ENCODE results near the gene TAP2. TPM values are rescaled to one million over a fixed set of nuclear protein-coding genes. Genes with fewer than 3 reads are reported as not detected.
"Not testable (repeated sequence)": the region's sequence is repeated elsewhere in the genome, so short reads cannot be mapped to it uniquely, and the experiment has no call there.

Gene TAP2
- total RNA-seq, 1 experiment from 2014 or later = 8.9 TPM

DNA sequence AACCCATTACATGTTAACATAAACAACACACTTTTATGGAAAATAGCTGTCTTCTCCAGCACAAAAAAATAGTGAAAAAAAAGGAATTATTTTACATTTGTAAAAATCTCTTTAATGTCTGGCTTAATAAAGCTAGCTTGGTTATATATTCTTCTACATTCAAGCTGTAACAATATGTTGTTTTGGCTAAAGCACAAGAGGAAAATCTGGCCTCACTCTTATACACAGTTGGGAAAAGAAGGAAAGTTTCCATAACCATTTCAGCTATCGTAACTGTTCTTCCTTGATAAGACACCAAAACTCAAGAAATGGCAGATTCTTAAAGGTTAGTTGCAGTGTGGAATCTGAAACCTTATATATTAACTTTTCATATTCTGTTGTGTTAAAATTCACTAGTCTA is 29.4 kb downstream of the TAP2 start:
- in situ Hi-C loops (cut with HindIII; ENCODE audit: low pct_unique_long_range_greater_than_20kb, low sequenced_read_pairs) = no loop called here
- DNase-seq (ENCODE audit: low read depth) = no peak

- in situ Hi-C loops (cut with HindIII; ENCODE audit: low pct_unique_long_range_greater_than_20kb, low sequenced_read_pairs) = no loop called here
- DNase-seq (ENCODE audit: low read depth) = no peak
Observed at GRCh38 chr6:32807020-32807580, 31.4 kb downstream of the TAP2 start.

DNA sequence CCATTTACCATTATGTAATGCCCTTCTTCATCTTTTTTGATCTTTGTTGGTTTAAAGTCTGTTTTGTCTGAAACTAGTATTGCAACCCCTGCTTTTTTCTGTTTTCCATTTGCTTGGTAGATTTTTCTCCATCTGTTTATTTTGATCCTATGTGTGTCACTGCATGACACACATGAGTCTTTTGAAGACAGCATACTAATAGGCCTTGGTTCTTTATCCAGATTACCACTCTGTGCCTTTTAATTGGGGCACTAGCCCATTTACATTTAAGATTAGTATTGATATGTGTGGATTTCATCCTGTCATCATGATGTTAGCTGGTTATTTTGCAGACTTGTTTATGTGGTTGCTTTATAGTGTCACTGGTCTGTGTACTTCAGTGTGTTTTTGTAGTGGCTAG is 33.1 kb downstream of the TAP2 start:
- in situ Hi-C loops (cut with HindIII; ENCODE audit: low pct_unique_long_range_greater_than_20kb, low sequenced_read_pairs); DNase-seq (ENCODE audit: low read depth): not testable (repeated sequence)

- no peak for DNase-seq (ENCODE audit: low read depth)
- in situ Hi-C loops (cut with HindIII; ENCODE audit: low pct_unique_long_range_greater_than_20kb, low sequenced_read_pairs) = no loop called here
Observed at GRCh38 chr6:32803416-32803815, 35.1 kb downstream of the TAP2 start.

DNA sequence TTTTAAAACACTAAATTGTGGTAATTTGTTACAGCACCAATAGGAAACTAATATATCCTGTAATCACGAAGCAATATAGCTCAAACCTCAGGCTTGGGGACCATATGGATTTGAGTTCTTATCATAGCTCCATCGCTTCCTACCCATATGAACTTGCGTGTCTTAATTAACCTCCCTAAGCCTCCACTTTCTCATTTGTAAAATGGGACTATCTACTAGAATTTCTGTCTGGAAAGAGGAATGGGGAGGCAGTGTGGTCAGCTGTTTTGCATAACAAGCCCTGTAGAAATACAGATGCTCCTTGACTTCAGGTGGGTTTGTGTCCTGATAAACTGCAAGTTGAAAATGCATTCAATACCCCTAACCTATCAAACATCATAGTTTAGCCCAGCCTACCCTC is 38.8 kb downstream of the TAP2 start:
- in situ Hi-C loops (cut with HindIII; ENCODE audit: low pct_unique_long_range_greater_than_20kb, low sequenced_read_pairs) = no loop called here

DNA sequence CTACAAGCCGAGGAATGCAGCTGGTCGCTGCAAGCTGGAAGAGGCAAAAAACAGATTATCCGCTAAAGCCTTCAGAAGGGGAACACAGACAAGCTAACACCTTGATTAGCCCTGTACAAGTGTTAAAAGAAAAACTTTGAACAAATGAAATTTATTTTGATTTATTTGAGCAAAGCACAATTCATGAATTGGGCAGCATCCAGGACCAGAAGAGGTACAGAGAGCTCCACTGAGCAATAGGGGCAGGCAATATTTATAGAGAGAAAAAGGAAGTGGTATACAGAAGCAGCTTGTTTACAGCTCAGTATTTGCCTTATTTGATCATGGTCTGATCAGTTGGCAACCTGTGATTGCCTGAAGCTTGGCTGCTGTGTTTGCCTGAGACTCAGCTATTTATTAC is 39.4 kb downstream of the TAP2 start:
- no peak for DNase-seq (ENCODE audit: low read depth)
- in situ Hi-C loops (cut with HindIII; ENCODE audit: low pct_unique_long_range_greater_than_20kb, low sequenced_read_pairs) = no loop called here

More for the DNA sequence above, 38.8 kb downstream of the TAP2 start:
- DNase-seq (ENCODE audit: low read depth) = no peak

- peak; percentile 43 for DNase-seq (ENCODE audit: low read depth)
- in situ Hi-C loops (cut with HindIII; ENCODE audit: low pct_unique_long_range_greater_than_20kb, low sequenced_read_pairs) = no loop called here
Observed at GRCh38 chr6:32796848-32797776, 41.4 kb downstream of the TAP2 start.

- in situ Hi-C loops (cut with HindIII; ENCODE audit: low pct_unique_long_range_greater_than_20kb, low sequenced_read_pairs) = no loop called here
- no peak for DNase-seq (ENCODE audit: low read depth)
Observed at GRCh38 chr6:32794510-32794909, 44.0 kb downstream of the TAP2 start.

DNA sequence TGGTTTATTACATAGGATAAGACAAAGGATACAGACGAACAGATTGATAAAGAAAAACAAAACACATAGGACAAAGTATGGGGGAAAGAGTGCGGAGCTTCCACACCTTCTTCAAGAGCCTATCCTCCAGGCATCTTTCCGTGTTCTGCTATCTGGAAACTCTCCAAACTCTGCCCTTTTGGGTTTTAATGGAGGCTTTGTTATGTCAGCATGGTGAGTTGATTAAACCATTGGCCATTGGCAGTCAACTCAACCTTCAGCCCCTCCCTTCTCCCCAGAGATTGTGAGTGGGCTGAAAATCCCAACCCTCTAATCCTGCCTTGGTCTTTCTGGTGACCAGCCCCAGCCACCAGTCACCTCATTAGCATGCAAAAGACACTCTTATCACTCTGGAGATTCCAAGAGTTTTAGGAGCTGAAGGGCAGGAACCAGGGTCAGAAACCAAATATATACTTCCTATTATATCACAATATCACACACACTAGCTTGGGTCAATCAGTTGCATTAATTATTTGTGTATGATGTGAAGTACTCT is 45.6 kb downstream of the TAP2 start:
- in situ Hi-C loops (cut with HindIII; ENCODE audit: low pct_unique_long_range_greater_than_20kb, low sequenced_read_pairs) = no loop called here
- no peak for DNase-seq (ENCODE audit: low read depth)

DNA sequence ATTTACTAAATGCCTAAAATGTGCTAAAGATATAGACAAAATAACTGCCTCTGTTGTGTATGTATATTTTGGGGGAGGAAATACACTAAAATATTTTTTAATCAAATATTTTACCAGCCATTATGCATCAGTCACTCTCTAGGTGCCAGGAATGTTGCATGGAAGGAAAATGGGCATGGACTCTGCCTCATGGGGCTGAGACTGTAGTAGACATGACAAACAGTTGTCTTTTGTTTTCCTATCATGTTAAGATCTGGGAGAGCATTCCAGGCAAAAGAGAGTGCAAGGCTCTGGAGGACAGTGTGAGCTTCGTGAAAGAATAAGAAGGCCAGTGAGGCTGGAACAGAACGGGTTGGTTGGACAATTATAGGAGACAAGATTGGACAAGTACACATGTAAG is 48.2 kb downstream of the TAP2 start:
- in situ Hi-C loops (cut with HindIII; ENCODE audit: low pct_unique_long_range_greater_than_20kb, low sequenced_read_pairs) = no loop called here

More for the DNA sequence above, 48.2 kb downstream of the TAP2 start:
- no peak for DNase-seq (ENCODE audit: low read depth)

Other genes starting within 250 kb of the TAP2 start
- gene HLA-DRB1, start 248.9 kb downstream of the TAP2 start, total RNA-seq (2014; rRNA removed; shearing (Covaris generic); ENCODE audit: low replicate concordance) = 0.17 TPM in 1 of 2 replicates, not detected in the other
- gene HLA-DQA1, start 201.3 kb downstream of the TAP2 start, total RNA-seq (2014; rRNA removed; shearing (Covaris generic); ENCODE audit: low replicate concordance) = not detected in 2 replicates
- gene HLA-DQB1, start 172.1 kb downstream of the TAP2 start, total RNA-seq (2014; rRNA removed; shearing (Covaris generic); ENCODE audit: low replicate concordance) = not detected in 2 replicates
- gene HLA-DQA2, start 97.3 kb downstream of the TAP2 start, total RNA-seq (2014; rRNA removed; shearing (Covaris generic); ENCODE audit: low replicate concordance) = not detected in 2 replicates
- gene HLA-DQB2, start 75.2 kb downstream of the TAP2 start, total RNA-seq (2014; rRNA removed; shearing (Covaris generic); ENCODE audit: low replicate concordance) = not detected in 2 replicates
- not detected in 2 replicates for gene HLA-DOB, start 21.7 kb downstream of the TAP2 start, total RNA-seq (2014; rRNA removed; shearing (Covaris generic); ENCODE audit: low replicate concordance)
- 267 and 291 TPM in 2 replicates for gene PSMB8, start 5.3 kb upstream of the TAP2 start, total RNA-seq (2014; rRNA removed; shearing (Covaris generic); ENCODE audit: low replicate concordance)
- gene TAP1, start 15.0 kb upstream of the TAP2 start, total RNA-seq (2014; rRNA removed; shearing (Covaris generic); ENCODE audit: low replicate concordance) = 63.3 and 65.5 TPM in 2 replicates
- 80.2 and 123 TPM in 2 replicates for gene PSMB9, start 15.5 kb upstream of the TAP2 start, total RNA-seq (2014; rRNA removed; shearing (Covaris generic); ENCODE audit: low replicate concordance)
- 0.35 and 13.2 TPM in 2 replicates for gene HLA-DMB, start 102.3 kb upstream of the TAP2 start, total RNA-seq (2014; rRNA removed; shearing (Covaris generic); ENCODE audit: low replicate concordance)
- gene HLA-DMA, start 114.4 kb upstream of the TAP2 start, total RNA-seq (2014; rRNA removed; shearing (Covaris generic); ENCODE audit: low replicate concordance) = 7.4 and 16.7 TPM in 2 replicates
- gene BRD2, start 129.9 kb upstream of the TAP2 start, total RNA-seq (2014; rRNA removed; shearing (Covaris generic); ENCODE audit: low replicate concordance) = 43.7 and 62.6 TPM in 2 replicates
- gene HLA-DOA, start 170.9 kb upstream of the TAP2 start, total RNA-seq (2014; rRNA removed; shearing (Covaris generic); ENCODE audit: low replicate concordance) = not detected in 2 replicates
- gene HLA-DPA1, start 234.9 kb upstream of the TAP2 start, total RNA-seq (2014; rRNA removed; shearing (Covaris generic); ENCODE audit: low replicate concordance) = not detected in 2 replicates
- gene HLA-DPB1, start 237.3 kb upstream of the TAP2 start, total RNA-seq (2014; rRNA removed; shearing (Covaris generic); ENCODE audit: low replicate concordance) = not detected in 2 replicates

Data from Caki2 (cell line).